Activated CD4-positive, alpha-beta T cell treated with anti-CD3 and anti-CD28 coated beads, Interleukin-2, amount 50 U/mL, for 48 hours (primary cell): ENCODE data around the gene ELAVL3.
"Not testable (repeated sequence)": the region's sequence is repeated elsewhere in the genome, so short reads cannot be mapped to it uniquely, and the experiment has no call there.

Experiments used
- DNase-seq, 2 experiments: peaks; one replicate each; pipeline ENCODE4 v3.0.0-alpha.2; 2020

ELAVL3 gene

DNA sequence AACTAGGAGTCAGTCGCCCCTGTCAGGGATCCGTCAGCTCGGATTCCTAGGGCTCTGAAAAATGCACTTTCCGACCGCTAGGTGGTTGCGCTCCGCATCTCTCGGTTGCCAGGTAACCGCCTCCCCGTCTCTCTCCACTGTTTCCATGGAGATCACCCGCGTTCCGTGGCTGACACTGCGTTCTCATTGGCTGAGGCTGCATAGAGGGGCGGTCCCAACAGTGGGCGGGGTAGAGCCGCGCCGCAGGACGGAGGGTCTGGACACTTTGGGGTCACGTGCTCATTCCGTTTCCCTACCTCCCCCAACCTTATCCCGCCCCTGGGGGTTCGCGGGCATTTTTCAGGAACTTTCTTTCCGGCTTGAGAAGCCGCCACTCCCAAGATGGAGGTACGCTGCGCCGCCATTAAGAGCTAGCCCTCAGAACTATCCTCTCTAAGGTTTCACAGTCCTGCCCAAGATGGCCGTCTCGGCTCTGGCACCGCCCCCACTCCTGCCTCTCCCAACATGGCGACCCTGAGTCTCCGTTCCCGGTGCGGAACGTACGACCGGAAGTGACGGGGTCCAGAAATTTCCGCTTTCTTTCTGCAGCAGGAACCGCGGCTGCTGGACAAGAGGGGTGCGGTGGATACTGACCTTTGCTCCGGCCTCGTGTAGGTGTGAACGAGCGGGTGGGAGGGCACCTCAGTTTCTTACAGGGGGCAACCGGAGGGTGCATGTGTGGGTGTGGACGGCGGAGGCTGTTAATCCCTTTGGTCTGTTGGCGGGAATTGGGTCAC lies 45.6 kb downstream of the ELAVL3 start, which contains the start of the genes ODAD3 and PRKCSH:
Gene ODAD3 (minus strand): TSS at position 65 of the 776 bp plus-strand sequence. CDS start 105 bp downstream, outside the sequence.
Gene PRKCSH (plus strand): TSS at position 579 of the 776 bp plus-strand sequence. CDS start 483 bp downstream, outside the sequence.
- DNase-seq = peak; percentile 99 to 100

DNA sequence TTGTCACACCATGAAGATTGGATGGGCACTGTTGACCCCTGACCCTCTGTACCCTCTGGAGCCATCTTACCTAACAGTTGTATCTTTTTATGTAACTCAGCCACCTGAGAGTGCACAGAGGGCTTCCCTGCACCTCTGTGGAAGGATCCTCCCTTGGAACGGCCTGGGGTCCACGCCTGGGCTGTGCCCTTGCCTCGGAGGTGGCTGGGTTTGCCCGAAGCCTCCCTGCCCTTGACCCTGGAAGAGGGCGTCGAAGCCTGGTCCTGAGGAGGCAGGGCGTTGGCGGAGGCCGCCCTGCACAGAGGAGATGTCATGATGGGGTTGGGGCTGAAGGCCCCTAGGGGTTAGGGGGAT lies 46.2 kb downstream of the ELAVL3 start:
- no peak for DNase-seq

GRCh38 chr19:11433526-11433925 lies 47.3 kb downstream of the ELAVL3 start:
- not testable (repeated sequence) for DNase-seq

GRCh38 chr19:11426656-11427055 lies 54.2 kb downstream of the ELAVL3 start:
- DNase-seq = no peak

- no peak for DNase-seq
Observed at GRCh38 chr19:11425719-11426457, 55.0 kb downstream of the ELAVL3 start.

GRCh38 chr19:11423791-11424181 lies 57.1 kb downstream of the ELAVL3 start:
- no peak for DNase-seq

DNA sequence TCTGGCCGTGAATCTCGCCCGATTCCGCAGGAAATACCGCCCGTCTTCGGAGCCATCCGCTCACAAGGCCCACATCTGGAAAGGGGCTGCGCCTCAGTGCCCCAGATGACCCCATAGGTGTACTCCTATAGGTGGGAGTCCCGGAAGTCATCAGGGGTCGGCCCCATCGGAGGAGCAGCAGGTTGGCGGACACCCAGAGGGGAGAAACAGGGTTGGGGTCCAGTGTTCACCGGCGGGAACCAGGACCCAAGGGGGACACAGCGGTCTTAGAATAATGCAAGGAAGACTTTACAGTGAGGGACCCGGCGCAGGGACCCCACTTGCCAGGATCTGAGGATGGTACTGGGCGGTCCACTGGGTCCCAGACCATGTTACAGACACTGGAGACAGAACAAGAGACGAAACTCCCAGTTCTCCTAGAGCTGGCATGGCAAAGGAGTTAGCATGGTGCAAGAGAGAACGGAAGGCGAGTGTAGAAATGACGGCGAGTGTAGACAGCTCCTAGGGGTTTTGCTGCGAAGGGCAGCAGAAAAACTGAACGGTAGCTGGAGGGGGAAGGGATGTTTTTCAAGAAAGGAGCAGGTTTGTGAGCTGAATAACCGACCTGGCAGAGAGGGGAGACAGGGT lies 57.6 kb downstream of the ELAVL3 start:
- no peak for DNase-seq

GRCh38 chr19:11422163-11423065 lies 58.4 kb downstream of the ELAVL3 start:
- DNase-seq = peak; percentile 79 to 84

- DNase-seq = peak; percentile 47 to 56
Observed at GRCh38 chr19:11421371-11422098, 59.3 kb downstream of the ELAVL3 start.

GRCh38 chr19:11420429-11421370 lies 60.1 kb downstream of the ELAVL3 start:
- peak; percentile 15 to 18 for DNase-seq

DNA sequence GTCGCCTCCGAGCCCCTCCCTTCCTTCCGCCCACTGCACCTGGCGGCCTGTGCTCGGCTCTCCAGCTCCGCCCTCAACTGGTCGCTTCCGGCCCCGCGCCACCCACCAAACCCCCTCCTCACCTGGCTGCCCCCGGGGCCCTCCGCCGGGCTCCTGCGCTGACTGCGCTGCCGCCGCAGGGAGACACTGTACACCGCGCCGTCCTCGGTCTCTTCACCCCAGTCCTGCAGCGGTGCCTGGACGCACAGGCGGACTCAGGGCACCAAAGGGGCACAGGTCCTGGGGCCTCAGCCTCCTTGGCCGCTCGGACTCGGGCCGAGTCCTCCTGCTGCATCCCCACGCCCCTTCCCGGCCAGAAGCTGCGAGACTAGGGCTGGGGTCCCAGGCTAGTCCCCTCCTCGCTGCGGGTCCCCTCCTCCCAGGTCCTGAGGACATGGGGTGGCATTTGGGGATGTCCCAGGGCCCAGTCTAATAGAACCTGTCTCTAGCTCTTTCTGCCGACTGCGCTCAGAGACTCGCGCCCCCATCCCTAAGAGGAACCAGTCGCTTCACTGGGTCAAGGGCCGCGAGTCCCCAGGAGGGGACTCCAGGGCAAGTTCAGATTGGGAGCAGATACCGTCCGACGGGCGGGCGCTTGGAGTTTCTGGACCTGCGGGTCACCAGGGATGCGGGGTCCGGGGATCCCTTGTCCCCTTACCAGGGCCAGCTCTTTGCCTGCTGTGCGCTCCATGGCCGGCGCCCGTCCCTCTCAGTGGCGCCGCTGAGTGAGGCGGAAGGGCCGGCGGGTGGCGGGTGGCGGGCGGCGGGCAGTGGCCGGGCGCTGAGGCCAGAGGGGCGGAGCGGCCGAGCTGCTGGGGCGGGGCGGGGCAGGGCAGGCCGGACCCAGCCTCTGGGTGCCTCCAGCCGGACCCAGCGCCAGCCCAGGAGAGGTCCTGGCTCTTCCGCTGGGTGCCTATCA lies 62.0 kb downstream of the ELAVL3 start, which contains the start of gene RGL3:
Gene RGL3 (minus strand): TSS at position 766 of the 958 bp plus-strand sequence. CDS start 36 bp downstream, at position 730.
- no peak for DNase-seq

DNA sequence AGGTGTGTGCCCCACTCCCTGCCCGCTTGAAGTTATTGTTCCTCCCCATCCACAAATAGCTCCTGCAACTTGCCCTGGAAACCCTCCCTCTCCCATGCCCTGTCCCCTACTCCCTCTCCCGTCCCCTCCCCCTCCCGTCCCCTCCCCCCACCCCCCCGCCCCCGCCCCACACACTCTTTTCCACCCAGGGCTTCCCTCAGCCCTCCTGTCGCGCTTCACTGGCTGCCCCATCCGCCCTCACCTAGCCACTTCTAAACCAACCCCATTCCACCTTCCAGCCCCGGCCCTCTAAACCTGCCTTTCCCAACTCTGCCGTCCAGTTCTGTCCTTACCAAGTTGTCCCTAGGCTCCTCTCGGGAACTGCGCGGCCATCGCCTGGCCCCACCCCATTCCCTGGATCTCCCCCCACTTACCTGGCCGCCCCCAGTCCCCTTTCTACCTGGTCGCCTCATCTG lies 62.7 kb downstream of the ELAVL3 start:
- no peak for DNase-seq

GRCh38 chr19:11416346-11417052 lies 64.3 kb downstream of the ELAVL3 start:
- DNase-seq = no peak

DNA sequence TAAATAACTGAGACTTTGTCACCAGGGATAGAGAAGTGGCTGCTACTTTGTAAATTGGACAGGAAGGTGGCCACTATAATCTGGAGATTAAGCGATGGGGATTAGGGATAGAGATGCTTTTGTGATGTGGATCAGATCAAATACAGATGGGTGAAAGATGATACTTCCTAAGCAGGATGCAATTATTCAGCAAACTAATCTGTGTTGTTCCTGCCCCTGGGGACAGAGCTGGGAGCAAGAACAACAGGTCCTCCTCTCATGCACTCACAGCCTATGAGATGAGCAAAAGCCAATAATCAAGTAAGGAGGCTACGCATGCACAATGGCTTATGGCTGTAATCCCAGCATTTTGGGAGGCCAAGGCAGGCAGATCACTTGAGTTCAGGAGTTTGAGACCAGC lies 66.3 kb downstream of the ELAVL3 start:
- DNase-seq = no peak

DNA sequence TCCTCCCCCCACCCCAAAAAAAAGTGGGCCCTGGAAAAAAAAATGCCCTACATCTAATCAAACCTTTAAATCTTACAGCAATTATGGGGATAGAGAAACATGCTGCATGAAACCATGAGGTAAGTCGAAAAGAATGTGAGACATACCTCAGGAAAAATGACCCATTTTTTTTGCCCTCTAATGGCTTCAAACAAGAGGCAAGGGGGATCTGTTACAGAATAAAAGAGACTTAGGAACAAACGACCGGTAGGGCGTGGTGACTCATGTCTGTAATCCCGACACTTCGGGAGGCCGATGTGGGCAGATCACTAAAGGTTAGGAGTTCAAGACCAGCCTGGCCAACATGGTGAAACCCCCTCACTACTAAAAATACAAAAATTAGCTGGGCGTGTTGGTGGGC lies 70.2 kb downstream of the ELAVL3 start:
- DNase-seq = no peak

GRCh38 chr19:11408591-11408990 lies 72.3 kb downstream of the ELAVL3 start:
- DNase-seq = no peak

DNA sequence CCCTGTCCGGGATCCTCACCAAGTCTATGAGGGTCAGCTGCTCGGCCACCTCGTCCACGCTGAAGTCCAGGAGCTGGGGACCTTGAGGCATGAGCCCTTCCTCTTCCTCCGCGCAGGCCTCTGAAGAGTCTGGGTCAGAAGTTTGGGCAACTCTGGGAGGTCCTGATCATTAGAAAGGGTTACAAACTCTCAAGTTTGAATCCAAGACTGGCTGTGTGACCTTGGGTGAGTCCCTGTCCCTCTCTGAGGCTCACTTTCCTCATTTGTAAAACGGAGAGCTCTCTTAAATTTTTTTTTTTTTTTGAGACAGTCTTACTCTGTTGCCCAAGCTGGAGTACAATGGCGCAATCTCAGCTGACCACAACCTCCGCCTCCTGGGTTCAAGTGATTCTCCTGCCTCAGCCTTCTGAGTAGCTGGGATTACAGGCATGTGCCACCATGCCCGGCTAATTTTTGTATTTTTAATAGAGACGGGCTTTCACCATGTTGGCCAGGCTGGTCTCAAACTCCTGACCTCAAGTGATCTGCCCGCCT lies 74.1 kb downstream of the ELAVL3 start:
- DNase-seq = not testable (repeated sequence)
